ENCODE measurements around the gene NLRP5.
"Not testable (repeated sequence)": the region's sequence is repeated elsewhere in the genome, so short reads cannot be mapped to it uniquely, and the experiment has no call there.

The NLRP5 gene

DNA sequence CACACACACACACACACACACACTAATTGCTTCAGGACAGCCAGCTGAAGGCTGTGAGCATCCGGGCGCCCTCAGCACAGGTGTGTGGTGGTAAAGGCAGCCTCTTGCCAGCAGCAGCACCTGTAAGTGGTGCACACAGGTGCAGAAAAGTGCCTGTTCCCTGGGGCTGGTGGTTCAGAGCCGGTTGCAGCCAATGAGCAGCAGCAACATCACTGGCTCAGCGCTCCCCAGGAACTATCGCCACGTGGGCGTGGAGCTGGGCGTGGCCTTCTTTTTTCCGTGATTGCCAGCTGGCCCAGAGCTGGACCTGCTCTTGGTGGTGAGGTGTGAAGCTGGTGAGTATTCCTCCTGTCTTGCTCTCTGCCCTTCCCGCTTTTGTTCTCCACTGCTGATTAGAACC lies at the start of gene NLRP5:
Gene NLRP5 (plus strand): TSS at position 289 of the 400 bp plus-strand sequence.
- DNase-seq (ENCODE audit: low read depth in 1 of 2, low spot score in 1 of 2), result no peak

DNA sequence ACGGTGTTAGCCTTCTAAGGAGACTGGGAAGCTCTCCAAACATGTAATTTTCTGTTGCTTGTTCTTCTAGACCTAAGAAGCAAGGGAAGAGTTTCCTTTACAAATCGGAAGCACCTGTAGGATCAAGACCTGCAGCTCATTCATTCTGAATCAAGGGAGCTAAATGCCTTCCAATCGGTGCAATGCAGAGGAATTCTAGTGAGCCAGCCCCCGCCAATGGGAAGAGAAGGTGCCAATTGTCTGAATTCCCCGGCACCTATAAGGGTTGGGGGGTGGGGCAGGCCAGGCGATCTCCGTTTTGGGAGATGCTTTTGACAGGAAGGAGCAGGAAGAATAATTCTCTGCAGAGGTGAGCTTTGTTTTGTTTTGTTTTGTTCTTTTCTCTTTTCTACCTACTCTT lies 47.4 kb upstream of the NLRP5 start:
- no peak for DNase-seq (ENCODE audit: low read depth in 1 of 2, low spot score in 1 of 2)

DNA sequence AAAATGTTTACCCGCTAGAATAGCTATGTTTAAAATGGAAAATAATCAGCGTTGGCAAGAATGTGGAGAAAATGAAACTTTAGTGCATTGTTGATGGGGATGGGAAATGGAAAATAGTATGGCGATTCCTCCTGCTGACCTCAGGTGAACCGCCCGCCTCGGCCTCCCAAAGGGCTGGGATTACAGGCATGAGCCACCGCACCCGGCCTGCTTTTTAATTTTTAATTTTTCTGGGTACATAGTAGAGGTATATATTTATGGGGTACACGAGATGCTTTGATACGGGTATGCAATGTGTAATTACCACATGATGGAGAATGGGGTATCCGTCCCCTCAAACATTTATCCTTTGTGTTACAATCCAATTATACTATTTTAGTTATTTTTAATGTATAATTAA lies 46.3 kb upstream of the NLRP5 start:
- no peak for DNase-seq (ENCODE audit: low read depth in 1 of 2, low spot score in 1 of 2)

DNA sequence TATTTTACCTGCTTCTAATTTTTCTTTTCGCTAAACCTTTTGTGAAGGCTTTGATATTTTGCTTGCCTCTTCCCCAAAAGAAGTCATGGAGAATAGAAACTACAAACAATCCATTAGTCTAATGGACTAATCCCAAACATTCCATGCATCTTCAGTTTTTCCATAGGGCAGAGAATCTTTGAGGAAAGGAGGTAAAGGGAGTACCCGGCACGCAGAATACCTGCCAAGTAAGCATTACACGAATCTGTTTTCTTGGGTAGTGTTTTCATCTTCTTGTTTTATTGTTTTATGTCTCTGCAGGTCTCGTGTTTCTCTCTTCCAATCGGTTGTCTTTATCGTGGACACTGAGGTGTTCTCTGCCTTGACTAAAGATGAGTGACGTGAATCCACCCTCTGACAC lies 39.0 kb upstream of the NLRP5 start, which contains the start of gene NLRP8:
Gene NLRP8 (plus strand): TSS at position 301 of the 400 bp plus-strand sequence.
- no peak for DNase-seq (ENCODE audit: low read depth in 1 of 2, low spot score in 1 of 2)

DNA sequence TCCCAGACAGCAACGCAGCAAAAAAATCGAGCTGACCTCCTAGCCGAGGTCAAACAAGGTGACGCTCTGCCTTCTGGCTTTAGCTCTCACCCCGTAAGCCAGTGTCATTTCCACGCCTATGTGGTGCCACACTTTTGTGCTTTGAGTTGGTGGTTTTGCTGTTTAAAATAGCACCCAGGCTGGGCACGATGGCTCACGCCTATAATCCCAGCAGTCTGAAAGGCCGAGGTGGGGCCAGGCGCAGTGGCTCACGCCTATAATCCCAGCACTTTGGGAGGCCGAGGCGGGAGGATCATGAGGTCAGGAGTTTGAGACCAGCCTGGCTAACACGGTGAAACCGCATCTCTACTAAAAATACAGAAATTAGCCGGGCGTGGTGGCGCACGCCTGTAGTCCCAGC lies 36.0 kb upstream of the NLRP5 start:
- DNase-seq (ENCODE audit: low read depth in 1 of 2, low spot score in 1 of 2), result not testable (repeated sequence)

DNA sequence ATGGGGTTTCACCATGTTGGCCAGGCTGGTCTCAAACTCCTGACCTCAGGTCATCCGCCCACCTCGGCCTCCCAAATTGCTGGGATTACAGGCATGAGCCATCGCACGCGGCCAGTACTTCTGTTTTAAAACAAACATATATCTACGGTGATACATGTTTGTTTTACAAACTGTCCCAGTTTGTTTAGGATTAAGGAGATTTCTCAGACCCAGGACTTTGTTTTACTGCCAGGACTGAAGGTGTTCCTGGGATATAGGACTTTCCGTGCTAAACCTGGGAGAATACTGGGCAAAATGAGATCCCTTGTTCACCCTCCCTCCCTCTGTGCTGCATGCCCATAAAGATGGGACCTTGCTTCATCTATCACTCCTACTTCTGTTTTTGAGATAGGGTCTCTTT lies 30.1 kb upstream of the NLRP5 start:
- DNase-seq (ENCODE audit: low read depth in 1 of 2, low spot score in 1 of 2), result no peak

DNA sequence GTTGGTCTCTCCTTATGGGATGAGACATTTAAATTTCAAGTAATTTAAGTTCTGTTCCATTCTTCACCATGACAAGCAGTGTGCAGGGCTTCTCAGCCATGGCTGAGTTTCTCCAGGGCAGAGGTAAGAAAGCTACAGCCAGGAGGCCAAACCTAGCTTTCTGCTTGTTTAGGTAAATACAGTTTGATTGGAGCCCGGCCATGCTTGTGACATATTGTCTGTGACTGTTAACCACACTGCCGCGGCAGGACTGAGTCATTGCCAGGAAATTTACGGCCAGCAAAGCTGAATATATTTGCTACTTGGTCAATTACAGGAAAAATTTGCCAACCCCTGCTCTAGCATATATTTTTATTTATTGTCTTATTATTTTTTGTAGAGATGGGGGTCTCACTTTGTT lies 28.2 kb upstream of the NLRP5 start:
- no peak for DNase-seq (ENCODE audit: low read depth in 1 of 2, low spot score in 1 of 2)

DNA sequence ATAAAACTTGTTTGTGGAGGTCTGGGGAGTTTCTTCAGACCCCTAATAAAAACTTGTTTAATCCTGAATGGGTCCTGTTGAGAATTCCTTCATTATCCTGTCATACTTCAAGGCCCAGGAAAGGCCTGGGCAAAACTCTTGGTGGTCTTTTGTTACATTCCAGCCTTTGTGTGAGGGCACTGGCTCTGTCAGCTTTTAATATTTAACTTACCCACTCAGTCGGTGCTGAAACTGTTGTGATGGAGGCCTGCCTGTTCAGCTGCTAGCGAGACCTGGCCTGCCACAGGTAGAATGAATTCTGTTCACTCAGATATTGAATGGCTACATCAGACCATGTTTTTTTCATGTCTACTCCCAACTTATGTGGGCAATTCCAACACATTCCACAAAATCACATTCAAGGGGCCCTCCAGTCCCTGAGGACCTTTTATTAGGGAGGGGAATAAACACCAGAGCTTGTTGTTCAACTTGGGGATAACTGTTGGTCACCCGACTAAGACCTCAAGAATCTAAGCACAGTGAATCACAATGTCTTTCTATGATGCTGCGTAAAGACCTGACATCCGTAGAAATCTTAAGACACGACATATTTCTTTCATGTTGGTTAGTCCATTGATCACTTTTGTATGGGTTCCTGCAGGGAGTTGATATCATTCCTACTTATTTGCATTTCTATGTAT lies 26.4 kb upstream of the NLRP5 start:
- DNase-seq (ENCODE audit: low read depth in 1 of 2, low spot score in 1 of 2), result no peak

DNA sequence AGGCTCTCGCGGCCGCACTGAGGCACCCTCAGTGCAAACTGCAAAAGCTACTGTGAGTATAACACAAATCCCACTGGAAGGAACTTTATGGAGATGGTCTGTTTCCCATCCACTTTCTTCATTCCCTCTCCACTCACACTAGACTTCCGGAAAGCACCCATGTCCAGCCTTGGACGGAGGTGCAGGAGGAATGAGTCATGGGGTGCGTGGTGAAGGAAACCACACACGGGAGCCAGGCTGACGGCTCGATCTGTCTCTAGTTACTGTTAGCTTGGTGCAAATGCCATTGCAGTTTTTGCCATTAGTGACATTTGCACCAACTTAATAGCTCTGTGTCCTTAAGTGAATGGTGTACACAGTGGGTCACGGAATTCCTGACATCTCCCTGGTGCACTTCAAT lies 24.4 kb upstream of the NLRP5 start:
- DNase-seq (ENCODE audit: low read depth in 1 of 2, low spot score in 1 of 2), result no peak

DNA sequence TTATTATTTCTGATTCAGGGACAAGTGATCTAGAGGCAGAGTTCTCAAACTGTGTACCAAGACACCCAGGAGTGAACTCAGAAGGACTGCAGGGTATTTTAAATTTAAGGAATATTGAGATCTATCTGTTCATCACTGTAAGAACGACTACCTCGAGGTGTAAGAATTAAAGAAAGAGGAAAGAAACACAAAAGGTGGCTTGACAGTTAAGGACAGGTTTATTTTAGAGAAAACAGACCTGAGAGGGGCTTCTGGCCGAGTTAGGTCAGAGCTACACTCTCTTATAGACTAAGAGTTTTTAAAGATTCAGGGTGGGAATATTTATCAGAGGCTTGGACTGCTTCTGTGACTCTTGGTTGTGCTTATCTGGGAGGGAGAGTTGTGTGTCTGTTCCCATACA lies 12.6 kb upstream of the NLRP5 start:
- DNase-seq (ENCODE audit: low read depth in 1 of 2, low spot score in 1 of 2), result no peak

DNA sequence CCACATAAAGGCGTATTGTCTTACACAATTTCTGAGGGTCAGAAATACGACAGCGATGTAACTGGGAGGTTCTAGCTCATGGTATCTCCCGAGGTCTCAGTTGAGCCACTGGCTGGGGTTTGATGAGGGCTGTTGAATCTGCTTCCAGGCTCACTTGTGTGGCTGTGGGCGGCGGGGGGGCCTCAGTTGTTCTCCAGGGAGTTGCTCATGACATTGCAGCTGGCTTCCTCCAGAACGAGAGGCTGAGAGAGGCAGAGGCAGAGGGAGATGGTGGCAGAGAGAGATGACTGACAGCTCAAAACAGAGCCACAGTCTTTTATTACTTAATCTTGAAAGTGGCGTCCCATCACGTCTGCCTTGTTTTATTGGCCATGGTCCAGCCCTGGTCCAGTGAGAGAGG lies 6.2 kb upstream of the NLRP5 start:
- no peak for DNase-seq (ENCODE audit: low read depth in 1 of 2, low spot score in 1 of 2)

DNA sequence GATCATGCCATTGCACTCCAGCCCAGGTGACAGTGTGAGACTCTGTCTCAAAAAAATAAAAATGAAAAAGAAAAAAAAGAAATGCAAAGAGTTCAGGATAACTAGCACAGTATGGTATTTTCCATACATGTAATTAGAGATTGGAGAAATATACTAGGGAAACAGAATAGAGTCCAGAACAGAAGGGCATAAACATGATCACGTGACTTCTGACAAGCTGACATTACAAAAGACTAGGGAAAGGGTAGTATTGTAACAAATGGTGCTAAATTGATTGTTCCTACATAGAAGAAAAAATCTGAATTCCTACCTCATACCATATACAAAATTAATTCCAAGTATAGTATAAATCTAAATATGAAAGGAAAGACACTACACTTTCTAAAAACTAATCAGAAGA lies 1.3 kb upstream of the NLRP5 start:
- no peak for DNase-seq (ENCODE audit: low read depth in 1 of 2, low spot score in 1 of 2)

DNA sequence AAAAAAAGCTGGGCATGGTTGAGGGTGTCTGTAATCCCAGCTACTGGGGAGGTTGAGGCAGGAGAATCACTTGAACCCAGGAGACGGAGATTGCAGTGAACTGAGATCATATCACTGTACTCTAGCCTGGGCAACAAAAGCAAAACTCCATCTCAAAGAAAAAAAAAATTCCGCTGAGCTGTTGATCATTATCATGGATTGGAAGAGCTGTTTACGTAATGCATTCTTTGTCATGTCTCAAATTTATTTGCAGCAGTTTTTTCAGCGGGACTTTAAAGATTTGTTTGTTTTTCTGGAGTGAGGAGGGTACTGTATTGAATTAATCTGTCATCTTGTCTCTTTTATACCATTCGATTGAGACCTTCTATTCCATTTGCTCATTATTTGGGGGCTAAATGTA lies 4.3 kb downstream of the NLRP5 start:
- DNase-seq (ENCODE audit: low read depth in 1 of 2, low spot score in 1 of 2), result no peak

DNA sequence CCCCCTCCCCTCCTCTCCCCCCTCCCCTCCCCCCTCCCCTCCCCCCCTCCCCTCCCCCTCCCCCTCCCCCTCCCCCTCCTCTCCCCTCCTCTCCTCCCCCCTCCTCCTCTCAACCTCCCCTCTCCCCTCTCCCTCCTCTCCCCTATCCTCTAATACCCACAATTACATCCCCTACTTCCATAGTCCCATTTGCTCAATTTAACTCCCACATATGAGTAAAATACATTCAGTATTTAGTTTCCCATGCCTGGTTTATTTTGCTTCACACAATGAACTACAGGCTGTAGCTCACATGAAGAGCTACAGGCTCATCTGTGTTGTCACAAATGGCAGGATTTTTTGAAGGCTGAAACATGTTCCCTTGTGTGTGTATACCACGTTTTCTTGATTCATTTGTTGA lies 6.9 kb downstream of the NLRP5 start:
- DNase-seq (ENCODE audit: low read depth in 1 of 2, low spot score in 1 of 2), result no peak

DNA sequence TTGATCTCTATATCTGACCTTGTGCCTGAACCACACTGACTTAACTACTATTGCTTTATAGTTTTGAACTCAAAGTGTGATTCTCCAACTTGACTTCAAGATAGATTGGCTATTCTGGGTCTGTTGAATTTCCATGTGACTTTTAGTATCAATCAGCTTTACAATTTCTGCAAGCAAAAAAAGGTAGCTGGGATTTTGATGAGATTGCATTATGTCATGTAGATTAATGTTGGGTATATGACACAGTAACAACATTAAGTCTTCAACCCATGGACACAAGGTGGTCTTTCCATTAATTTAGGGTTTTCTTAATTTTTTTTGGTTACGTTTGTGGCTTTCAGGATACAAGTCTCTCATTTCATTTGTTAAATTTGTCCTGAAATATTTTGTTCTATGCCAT lies 28.2 kb downstream of the NLRP5 start:
- no peak for DNase-seq (ENCODE audit: low read depth in 1 of 2, low spot score in 1 of 2)

DNA sequence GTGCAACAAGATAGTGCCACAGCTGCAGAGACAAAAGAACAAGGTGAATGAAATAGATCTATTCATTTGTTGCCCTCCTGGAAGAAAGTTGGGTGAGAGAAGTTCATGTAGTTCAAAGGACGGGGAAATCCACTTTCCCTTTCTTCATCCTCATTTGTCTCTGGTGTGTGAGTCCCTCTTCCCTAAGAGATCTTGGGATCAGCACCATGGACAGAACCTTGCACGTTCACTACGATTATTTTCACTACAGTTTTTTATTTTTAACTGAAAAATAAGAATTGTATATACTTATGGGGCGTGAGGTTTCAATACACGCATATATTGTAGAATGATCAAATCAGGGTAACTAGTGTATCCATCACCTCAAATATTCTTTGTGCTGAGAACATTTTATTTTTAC lies 29.2 kb downstream of the NLRP5 start:
- DNase-seq (ENCODE audit: low read depth in 1 of 2, low spot score in 1 of 2), result no peak

DNA sequence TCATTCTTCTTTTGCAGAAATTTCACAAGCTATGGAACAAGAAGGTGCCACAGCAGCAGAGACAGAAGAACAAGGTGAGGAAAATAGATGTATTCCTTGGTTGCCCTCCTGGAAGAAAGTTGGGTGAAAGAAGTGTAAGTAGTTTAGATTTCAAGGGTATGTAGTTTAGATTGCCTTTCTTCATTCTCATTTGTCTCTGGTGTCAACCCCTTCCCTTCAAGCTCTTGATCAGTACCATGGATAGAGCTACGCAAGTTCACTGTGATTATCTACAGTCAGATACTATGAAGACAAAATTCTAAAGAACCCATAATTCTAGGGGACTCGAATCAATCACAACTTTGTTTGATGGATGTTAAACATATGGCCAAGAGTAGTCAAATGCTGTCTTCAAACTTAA lies 32.8 kb downstream of the NLRP5 start:
- DNase-seq (ENCODE audit: low read depth in 1 of 2, low spot score in 1 of 2), result not testable (repeated sequence)

DNA sequence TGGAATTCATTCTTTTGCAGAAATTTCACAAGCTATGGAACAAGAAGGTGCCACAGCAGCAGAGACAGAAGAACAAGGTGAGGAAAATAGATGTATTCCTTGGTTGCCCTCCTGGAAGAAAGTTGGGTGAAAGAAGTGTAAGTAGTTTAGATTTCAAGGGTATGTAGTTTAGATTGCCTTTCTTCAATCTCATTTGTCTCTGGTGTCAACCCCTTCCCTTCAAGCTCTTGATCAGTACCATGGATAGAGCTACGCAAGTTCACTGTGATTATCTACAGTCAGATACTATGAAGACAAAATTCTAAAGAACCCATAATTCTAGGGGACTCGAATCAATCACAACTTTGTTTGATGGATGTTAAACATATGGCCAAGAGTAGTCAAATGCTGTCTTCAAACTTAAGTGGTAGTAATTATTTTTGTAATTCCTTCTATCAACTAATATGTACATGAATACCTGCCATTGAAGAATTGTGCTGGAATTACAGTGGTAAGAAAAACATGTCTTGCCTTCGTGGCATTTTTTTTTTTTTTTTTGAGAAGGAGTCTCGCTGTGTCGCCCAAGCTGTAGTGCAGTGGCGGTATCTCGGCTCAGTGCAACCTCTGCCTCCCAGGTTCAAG lies 33.9 kb downstream of the NLRP5 start:
- DNase-seq (ENCODE audit: low read depth in 1 of 2, low spot score in 1 of 2), result not testable (repeated sequence)

DNA sequence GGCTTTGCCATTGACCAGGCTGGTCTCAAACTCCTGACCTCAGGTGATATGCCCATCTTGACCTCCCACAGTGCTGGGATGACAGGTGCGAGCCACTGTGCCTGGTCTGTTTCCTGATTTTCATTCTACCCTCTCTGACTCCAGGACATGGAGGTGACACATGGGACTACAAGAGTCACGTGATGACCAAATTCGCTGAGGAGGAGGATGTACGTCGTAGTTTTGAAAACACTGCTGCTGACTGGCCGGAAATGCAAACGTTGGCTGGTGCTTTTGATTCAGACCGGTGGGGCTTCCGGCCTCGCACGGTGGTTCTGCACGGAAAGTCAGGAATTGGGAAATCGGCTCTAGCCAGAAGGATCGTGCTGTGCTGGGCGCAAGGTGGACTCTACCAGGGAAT lies 40.2 kb downstream of the NLRP5 start:
- DNase-seq (ENCODE audit: low read depth in 1 of 2, low spot score in 1 of 2), result no peak

DNA sequence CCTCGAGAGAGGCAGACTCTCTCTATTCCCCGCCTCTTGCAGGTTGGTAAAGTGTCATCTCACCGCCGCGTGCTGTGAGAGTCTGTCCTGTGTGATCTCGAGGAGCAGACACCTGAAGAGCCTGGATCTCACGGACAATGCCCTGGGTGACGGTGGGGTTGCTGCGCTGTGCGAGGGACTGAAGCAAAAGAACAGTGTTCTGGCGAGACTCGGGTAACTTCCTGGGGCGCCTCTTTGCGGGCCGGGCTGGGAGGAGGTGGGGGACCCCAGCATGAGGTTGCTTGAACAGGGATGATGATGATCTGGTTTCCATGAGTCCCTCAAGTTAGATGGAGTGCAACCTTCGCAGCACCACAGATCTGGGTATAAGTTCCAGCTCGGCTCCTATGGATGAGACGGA lies 67.0 kb downstream of the NLRP5 start:
- no peak for DNase-seq (ENCODE audit: low read depth in 1 of 2, low spot score in 1 of 2)

DNA sequence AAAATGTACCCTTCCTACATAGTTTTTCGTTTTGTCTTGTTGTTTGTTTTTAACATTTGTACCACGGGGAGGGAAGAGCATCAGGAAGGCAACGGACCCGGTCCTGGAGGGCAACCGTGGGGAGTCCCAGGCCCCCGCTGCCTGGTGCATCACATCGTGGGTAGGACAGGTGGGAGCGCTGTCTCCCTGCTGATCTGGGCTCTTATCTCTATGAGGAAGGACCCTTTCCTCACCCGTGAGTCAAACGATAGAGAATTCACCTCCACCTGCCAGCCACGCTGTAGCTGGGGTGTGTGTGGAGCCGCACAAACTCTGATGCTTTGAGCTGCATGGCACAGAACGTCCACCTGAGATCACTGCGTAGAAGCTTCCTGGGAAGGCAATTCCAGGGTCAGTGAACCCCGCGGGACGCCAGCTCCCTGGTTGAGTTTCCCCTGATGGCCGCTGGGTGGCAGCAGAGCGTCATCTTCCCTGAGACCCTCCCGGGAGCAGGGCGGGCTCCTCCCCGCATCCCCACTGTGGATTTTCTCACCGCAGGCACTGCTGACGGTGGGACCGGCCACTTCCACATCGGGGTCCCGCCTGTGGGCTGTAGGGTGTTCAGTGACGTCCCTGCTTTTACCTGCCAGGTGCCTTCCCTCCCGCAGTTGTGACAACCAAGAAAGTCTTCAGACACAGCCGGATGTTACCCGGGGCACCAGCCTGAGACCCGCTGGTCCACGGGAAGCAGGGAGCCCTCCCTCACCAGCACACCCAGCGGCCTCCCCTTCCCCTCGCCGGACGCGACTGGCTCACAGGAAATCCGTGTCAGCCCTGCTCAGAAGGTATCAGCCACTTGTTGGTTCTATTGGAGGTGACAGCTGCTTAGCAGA lies 79.8 kb downstream of the NLRP5 start:
- DNase-seq (ENCODE audit: low read depth in 1 of 2, low spot score in 1 of 2), result peak; percentile 37 to 46

DNA sequence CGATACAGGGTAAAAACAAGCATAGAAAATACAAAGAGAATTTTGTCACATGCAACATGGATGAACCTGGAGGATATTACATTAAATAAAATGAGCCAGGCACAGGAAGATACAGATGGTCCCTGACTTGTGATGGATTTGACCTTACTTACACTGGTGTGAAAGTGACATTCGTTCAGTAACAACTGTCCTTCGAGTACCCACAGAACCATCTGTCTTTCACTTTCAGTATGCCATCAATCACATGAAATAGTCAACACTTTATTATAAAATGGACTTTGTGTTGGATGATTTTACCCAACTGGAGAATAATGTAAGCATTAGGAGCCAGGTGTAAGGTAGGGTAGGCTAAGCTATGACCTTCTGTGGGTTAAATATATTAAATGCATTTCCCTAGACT lies 83.1 kb downstream of the NLRP5 start:
- DNase-seq (ENCODE audit: low read depth in 1 of 2, low spot score in 1 of 2), result no peak
